ENCODE measurements around the gene KCNJ10.

KCNJ10 gene

GRCh38 chr1:159983681-159984080 is 86.3 kb downstream of the KCNJ10 start:
- no peak for DNase-seq

GRCh38 chr1:159982280-159982679 is 87.7 kb downstream of the KCNJ10 start:
- DNase-seq: no peak

GRCh38 chr1:159981351-159982055 is 88.5 kb downstream of the KCNJ10 start:
- no peak for DNase-seq

DNA sequence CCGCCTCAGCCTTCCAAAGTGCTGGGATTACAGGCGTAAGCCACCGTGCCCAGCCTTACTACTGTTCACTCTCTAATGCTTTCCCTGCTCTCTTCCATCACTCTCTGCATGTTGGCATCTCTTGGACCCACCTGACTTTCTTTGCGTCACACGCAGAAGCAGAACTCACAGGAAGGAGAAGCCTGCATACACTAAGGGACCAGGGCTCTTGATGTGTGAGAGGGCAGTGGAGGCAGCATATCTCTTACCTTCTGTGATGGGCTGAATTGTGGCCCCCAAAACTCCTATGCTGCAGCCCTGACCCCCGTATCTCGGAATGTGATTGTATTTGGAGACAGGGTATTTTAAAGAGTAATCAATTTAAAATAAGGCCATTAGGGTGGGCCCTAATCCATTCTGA is 89.2 kb downstream of the KCNJ10 start:
- DNase-seq: no peak

GRCh38 chr1:159980076-159980475 is 89.9 kb downstream of the KCNJ10 start:
- DNase-seq: no peak

DNA sequence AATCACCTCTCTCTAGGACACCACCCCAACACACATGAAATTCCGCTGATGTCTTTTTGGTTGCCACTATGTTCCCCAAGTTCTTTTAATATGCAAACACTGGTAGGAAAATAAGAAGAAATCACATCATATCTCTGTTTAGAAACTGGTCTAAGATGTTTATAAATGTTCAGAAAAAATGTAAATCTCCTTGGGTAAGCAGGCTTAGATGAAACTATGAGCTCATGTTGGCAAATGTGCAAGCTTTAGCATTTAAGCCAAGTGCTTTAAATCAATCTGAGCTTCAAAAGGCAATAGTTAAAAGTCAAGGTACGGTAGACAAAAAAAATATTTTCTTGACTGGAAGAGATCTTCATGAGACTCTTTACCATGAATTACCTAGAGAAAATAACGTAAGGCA is 90.7 kb downstream of the KCNJ10 start:
- DNase-seq: no peak

DNA sequence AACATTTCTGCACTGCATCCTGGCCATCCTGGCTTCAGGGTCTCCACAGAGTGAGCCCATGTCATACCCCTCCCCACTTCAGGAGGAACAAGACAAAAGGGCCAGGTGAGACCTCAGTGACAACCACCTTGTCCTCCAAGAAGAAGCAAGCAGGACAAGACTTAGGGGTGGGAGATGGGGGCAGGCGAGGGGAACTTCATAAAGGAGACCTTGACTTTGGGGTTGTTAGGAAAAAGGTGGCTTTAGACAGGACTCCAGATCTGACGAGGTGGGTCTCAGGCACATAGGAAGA is 91.9 kb downstream of the KCNJ10 start:
- no peak for DNase-seq

DNA sequence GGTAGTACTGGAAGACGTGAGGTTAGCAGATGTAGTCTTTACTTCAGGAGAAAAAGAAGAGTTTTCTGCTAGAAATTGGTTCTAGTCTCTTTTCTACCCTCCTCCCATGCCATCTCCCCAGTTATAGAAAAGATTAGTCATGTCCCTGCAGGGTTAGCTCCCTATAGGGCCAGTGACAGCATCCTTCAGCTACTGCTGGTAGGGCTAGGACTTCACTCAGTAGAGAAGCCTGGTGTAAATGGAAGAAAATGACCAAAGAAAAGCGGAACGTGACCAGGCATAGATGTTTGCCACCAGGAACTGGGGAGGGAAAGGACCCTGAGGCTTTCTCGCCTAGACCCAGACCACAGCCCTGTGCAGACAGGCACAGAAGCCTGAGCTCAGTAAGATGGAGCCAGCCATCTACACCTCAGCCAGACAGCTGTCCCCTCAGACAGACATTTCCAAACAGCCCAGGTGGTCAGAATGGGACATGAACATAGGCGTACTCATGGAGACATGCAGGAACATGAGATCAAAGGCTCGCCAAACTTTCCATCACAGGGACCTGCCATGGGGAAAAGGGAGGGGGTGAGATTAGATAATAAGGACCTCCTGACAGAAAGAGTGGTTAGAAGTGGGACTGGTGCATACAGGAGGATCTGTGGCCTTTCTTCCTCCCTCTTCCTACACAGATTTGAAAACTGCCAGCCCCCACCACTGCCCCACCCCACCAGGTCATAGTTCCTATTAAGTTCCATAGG is 92.4 kb downstream of the KCNJ10 start:
- no peak for DNase-seq

GRCh38 chr1:159974350-159974965 is 95.5 kb downstream of the KCNJ10 start:
- no peak for DNase-seq

DNA sequence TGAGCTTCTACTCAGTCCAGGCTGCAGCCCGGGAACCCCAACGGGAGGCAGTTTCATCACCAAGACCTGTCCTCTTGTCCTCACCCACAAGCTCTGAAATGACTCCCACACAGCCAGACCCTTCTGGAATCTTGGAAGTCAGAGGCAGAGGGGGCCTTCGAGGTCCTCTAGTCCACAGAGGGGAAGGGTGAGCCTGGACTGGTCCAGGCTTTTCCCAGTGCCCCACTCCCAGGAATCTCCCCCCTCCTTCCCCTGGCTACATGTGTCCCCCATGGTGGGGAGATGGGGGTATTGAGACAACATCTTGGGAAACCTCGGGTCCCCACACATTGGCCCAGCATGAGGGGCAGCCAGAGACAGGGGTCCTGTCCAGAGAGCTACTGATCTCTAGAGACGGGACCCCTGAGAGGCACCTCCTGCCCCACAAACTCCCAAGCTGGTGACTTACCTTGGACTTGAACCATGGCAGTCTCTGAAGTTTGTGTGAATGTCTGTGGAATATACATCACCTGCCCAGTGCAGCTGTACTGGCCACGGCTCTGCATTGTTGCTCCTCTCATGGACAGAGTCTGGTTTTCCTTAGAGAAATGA is 96.5 kb downstream of the KCNJ10 start:
- no peak for DNase-seq

DNA sequence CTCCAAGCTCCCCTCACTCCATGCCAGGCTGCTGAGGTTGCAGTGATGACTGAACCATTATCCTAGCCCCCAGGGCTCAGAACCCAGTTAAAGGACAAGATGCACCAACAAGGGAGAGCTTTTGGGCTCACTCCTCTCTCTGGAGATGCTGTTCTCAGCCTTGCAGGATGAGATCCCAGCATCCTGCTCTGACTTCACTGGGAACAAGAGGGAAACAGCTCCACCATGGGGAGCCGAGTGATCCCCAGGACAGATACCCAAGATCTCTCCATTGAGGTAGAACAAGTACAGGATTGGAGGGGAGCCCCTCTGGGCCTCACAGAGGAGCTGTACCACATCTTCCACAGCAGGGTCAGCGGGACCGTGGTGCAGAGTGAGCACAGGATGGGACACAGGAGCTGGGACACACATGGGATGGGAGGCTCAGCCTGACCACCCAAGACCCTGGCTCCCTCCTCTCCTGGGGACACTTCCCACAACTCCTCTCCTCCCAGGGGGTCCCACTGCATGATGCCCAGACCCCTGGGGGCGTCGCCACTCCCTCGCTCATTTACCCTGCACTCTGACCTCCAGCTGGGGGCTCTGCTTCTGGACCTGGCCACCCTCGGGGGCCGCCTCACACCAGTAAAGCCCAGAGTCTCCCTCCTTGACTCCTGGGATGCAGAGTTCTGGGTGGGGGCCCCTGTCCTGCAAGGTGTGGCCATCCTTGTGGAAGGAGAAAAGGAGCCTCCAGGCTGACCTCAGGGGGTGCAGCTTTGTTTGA is 97.3 kb downstream of the KCNJ10 start:
- DNase-seq: no peak

DNA sequence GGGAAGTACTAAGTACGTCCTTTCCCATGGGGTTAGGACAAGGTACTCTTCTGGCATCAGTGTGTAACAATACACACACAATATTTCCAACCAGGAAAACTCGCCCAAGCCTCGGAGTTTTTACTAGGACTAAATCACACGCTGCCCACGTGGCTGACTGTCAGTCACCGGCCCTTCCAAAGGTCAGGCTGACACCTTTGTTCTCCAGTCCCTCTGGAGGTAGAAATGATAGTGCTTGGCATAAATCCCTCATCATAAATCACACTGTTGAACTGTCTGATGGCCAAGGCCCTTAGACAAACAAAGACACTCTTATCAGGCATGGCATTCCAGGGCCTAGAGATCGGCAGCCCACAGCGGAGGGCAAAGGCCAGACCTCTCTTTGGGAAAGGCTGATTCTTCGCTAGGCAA is 99.0 kb downstream of the KCNJ10 start:
- no peak for DNase-seq

GRCh38 chr1:159968901-159969300 is 101.1 kb downstream of the KCNJ10 start:
- no peak for DNase-seq

GRCh38 chr1:159965263-159965662 is 104.7 kb downstream of the KCNJ10 start:
- no peak for DNase-seq

GRCh38 chr1:159964144-159964543 is 105.8 kb downstream of the KCNJ10 start:
- DNase-seq: peak; percentile 56

GRCh38 chr1:159962176-159962575 is 107.8 kb downstream of the KCNJ10 start:
- no peak for DNase-seq

DNA sequence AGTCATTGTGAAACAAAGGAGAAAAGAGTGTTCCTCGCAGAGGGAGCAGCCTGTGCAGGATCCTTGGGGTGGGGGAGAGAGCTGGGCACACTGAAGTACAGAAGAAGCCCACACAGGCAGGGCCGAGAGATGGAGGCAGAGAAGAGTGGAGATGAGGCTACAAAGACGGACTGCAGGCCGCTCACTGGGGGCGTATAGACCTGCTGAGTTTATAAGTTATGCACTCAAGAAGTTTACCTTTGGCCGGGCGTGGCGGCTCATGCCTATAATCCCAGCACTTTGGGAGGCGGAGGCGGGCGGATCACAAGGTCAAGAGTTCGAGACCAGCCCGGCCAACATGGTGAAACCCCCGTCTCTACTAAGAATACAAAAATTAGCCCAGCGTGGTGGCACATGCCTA is 108.3 kb downstream of the KCNJ10 start:
- DNase-seq: no peak

DNA sequence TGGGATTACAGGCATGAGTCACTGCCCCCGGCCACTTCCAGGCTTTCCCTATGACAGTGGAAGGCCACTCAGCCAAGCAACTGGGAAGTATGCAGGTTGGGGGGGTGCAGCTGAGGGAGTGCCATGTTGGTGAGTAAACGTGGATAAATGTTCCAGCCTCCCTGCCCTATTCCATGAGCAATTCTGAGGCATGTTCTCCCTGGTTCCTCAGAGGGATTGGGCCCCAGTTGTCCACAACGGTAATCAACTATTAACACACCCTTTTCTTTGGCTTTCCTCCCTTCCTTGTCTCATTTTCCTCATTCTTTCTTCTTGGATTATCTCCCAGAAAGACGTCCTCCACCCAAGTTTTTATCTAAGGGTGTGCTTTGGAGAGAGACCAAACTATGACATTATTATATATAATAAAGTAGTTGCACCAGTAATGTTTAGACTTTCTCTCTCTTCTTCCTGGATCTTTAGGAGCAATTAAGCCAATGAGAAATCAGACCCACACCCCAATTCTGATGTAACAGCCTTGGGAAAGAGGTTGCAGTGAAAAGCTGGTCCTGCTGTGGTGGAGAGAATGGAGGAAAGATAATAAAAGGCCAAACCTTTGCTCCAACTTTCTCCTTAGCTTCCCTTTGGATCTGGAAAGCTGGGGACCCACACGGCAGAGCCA is 109.1 kb downstream of the KCNJ10 start:
- no peak for DNase-seq

GRCh38 chr1:159959451-159959850 is 110.5 kb downstream of the KCNJ10 start:
- DNase-seq: no peak

GRCh38 chr1:159958719-159959380 is 111.1 kb downstream of the KCNJ10 start:
- no peak for DNase-seq

GRCh38 chr1:159957824-159958268 is 112.1 kb downstream of the KCNJ10 start:
- DNase-seq: no peak

DNA sequence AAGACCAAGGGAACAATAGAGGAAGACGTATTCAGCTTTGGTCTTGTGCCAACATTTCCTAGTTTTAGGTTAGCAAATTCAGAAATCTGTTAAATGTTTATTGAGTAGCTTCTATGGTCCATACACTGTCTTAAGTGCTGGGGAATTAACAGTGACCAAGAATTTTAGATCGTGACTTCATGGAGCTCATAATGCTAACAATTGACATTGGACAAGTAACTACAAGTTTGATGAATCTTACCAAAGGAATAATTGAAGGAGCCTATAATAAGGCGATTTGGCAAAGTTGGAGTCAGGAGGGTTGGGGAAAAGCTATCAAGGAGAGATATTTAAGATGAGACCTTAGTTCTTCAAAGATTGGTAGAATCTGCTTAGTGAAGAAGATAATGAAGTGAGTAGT is 114.5 kb downstream of the KCNJ10 start:
- DNase-seq: no peak

Data from NCI-H2107 (cell line).